Activated naive CD4-positive, alpha-beta T cell treated with anti-CD3 and anti-CD28 coated beads, Interleukin-2, amount 50 U/mL, for 72 hours (primary cell): ENCODE measurements around the gene MYH11. TPM values are rescaled to one million over a fixed set of nuclear protein-coding genes. Genes with fewer than 3 reads are reported as not detected.
"Not testable (repeated sequence)": the region's sequence is repeated elsewhere in the genome, so short reads cannot be mapped to it uniquely, and the experiment has no call there.

ENCODE experiments used
- ATAC-seq, 2 donors: fragments of 150-1000 bp; cut with Tn5 transposase; 2 replicates each; pipeline ENCODE4 v1.10.0; 2021; ENCODE audit warnings: mild to moderate bottlenecking in 2 of 2, moderate library complexity in 2 of 2
- DNase-seq, 2 donors: peaks; one replicate each; pipeline ENCODE4 v3.0.0; 2021 to 2022; ENCODE audit warnings: low spot score in 2 of 2
- H3K27ac Mint-ChIP-seq, 2 donors: one replicate each; pipeline ENCODE4 v1.8.0; 2022; ENCODE audit warnings: mild to moderate bottlenecking in 2 of 2, mixed read lengths in 2 of 2
- H3K36me3 Mint-ChIP-seq, 2 donors: one replicate each; pipeline ENCODE4 v1.8.0; 2022; ENCODE audit warnings: mixed read lengths in 2 of 2
- H3K9me3 Mint-ChIP-seq, 2 donors: one replicate each; pipeline ENCODE4 v1.8.0; 2022; ENCODE audit warnings: mixed read lengths in 2 of 2
- total RNA-seq, 2 donors: library from RNA; stranded (reverse); gene quantifications; one replicate each; pipeline ENCODE4 v1.2.3, GENCODE V29; 2022

The MYH11 gene
- total RNA-seq, 2 donors from 2014 or later: 0.07 TPM; not detected in 1

DNA sequence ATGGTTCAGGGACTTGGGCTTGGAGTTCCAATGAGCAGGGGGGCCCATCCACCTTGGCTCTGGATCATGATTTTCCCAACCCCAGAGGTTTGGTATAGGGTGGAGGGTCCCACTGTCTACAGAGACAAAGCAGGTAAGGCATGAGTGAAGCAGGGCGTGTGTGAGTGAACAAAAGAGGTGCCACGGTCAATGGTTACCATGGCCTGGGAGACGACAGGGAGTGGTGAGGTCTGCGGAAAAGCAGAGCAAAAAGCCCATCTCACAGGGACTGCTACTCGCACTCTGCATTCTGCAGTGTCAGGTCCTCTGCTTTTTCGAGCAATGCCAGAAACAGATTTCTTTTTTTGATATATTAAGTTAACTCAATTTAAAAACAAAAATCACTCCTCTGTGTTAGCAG lies 24.6 kb downstream of the MYH11 start:
- H3K27ac Mint-ChIP-seq: no peak overlapping the region

DNA sequence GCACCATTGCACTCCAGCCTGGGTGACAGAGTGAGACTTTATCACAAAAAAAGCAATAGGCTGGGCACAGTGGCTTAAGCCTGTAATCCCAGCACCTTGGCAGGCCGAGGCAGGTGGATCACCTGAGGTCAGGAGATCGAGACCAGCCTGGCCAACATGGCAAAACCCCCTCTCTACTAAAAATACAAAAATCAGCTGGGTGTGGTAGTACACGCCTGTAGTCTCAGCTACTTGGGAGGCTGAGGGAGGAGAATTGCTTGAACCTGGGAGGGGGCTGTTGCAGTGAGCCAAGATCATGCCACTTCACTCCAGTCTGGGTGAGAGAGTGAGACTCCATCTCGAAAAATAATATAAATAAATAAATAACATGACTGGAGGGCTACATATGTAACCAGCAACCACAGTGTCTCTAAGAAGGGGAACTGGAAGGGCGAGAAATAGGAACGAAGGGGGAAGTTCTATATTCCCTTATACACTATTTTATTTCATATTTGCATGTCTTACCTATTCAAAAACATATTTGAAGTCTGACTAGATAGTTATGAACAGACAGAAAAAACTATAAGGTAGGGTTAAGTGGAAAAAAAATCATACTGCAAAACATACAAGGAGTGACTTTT lies 25.9 kb downstream of the MYH11 start:
- Mint-ChIP-seq H3K27ac (no peak overlapping the region), H3K36me3 (no peaks in the 10 kb centered on the region), H3K9me3 (no peaks in the 10 kb centered on the region)
- ATAC-seq: no peak
- no peak for DNase-seq

More for the DNA sequence above, 24.6 kb downstream of the MYH11 start:
- DNase-seq: no peak
- Mint-ChIP-seq H3K9me3 (no peaks in the 10 kb centered on the region), H3K36me3 (no peaks in the 10 kb centered on the region)
- ATAC-seq: no peak

DNA sequence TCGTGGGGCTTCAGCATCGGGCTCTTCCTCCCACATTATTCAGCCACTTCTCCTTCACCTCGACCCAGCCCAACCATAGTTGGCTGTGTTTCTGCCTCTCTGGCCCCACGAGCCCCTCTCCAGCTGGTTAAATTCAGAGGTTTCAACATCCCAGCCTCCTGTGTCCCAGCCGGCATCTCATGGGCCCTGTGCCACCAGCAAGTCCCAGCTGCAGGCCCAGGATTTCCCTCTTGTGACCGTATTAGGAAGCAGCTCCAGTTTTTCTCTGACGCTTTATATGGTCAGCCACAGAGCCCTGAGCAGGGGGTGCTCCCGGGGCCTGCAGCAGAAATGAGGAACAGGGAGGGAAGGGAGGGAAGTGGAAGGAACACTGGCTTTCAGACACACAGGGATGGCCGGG lies 27.4 kb downstream of the MYH11 start:
- no peak overlapping the region for H3K27ac Mint-ChIP-seq
- no peaks in the 10 kb centered on the region for H3K36me3 Mint-ChIP-seq
- DNase-seq (peak in 1 of 2 donors; percentile 9), ATAC-seq (no peak)
- no peaks in the 10 kb centered on the region for H3K9me3 Mint-ChIP-seq

- ATAC-seq (no peak), DNase-seq (no peak)
- H3K9me3 Mint-ChIP-seq: no peaks in the 10 kb centered on the region
- H3K36me3 Mint-ChIP-seq: no peaks in the 10 kb centered on the region
- H3K27ac Mint-ChIP-seq: no peak overlapping the region
Observed at GRCh38 chr16:15827709-15828343, 29.0 kb downstream of the MYH11 start.

- ATAC-seq (no peak), DNase-seq (no peak)
- no peak overlapping the region for H3K27ac Mint-ChIP-seq
- H3K36me3 Mint-ChIP-seq: no peaks in the 10 kb centered on the region
- no peaks in the 10 kb centered on the region for H3K9me3 Mint-ChIP-seq
Observed at GRCh38 chr16:15827299-15827698, 29.5 kb downstream of the MYH11 start.

DNA sequence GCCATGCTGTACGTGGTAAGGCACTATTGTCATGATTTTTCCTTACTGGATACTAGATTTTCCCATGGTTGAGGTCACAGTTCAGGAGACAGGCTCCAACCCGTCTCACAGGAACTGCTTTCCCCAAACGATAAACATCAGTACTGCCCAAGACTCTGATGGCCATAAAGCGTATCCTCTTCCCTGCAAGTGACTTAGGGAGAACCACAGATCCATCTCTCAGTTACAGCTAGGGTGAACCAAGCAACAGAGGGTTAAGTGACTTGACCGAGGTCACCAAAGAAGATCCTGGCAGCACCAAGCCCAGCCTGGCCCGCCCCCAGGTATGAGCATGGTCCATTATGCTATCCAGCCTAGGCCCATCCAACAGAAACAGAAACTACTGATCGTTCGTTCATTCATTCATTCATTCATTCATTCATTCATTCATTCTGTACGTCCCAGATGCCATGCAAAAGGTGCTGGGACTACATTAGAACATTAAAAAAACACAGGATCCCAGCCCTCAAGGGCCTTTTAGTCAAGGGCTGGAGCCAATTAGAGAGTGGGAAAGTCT lies 31.0 kb downstream of the MYH11 start:
- no peak for DNase-seq
- H3K36me3 Mint-ChIP-seq: no peaks in the 10 kb centered on the region
- H3K27ac Mint-ChIP-seq: no peak overlapping the region
- no peak for ATAC-seq
- no peaks in the 10 kb centered on the region for H3K9me3 Mint-ChIP-seq

- DNase-seq (no peak), ATAC-seq (no peak)
- peaks cover 0 to under 1% of the 10 kb centered on the region in 2 donors for H3K9me3 Mint-ChIP-seq
- H3K27ac Mint-ChIP-seq: no peak overlapping the region
- H3K36me3 Mint-ChIP-seq: no peaks in the 10 kb centered on the region
Observed at GRCh38 chr16:15822957-15823356, 33.9 kb downstream of the MYH11 start.

DNA sequence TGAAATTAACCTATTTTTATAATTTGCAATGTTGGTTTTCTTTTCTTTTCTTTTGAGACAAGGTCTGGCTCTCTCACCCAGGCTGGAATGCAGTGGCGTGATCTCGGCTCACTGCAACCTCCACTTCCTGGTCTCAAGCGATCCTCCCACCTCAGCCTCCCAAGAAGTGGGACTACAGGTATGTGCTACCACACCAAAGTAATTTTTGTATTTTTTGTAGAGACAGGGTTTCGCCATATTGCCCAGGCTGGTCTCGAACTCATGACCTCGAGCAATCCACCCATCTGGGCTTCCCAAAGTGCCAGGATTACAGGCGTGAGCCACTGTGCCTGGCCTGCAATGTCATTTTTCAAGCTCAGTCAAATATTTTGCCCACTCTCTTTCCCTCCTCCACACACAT lies 36.0 kb downstream of the MYH11 start:
- Mint-ChIP-seq H3K36me3 (peaks cover 6 to 7% of the 10 kb centered on the region in 2 donors), H3K27ac (no peak overlapping the region), H3K9me3 (peaks cover 6 to 13% of the 10 kb centered on the region in 2 donors)
- no peak for DNase-seq
- no peak for ATAC-seq

DNA sequence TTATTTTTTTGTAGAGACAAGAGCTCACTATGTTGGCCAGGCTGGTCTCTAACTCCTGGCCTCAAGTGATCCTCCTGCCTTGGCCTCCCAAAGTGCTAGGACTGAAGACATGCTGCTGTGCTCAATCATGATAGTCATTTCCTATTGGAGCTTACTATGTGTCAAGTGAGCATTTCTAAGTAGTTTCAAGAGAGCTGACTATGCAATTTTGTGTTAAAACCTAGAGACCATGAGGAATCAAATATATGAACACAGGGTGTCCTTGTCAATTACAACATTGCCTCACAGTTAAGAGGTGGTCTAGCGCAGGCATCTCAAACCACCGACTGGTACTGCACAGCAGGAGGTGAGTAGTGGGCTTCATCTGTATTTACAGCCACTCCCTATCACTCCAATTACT lies 37.8 kb downstream of the MYH11 start:
- DNase-seq (no peak), ATAC-seq (no peak)
- peaks cover 10 to 15% of the 10 kb centered on the region in 2 donors for H3K9me3 Mint-ChIP-seq
- peaks cover 8 to 10% of the 10 kb centered on the region in 2 donors for H3K36me3 Mint-ChIP-seq
- no peak overlapping the region for H3K27ac Mint-ChIP-seq

- Mint-ChIP-seq H3K27ac (no peak overlapping the region), H3K9me3 (peaks cover 10 to 15% of the 10 kb centered on the region in 2 donors)
- no peak for ATAC-seq
Observed at GRCh38 chr16:15817446-15817845, 39.4 kb downstream of the MYH11 start.

DNA sequence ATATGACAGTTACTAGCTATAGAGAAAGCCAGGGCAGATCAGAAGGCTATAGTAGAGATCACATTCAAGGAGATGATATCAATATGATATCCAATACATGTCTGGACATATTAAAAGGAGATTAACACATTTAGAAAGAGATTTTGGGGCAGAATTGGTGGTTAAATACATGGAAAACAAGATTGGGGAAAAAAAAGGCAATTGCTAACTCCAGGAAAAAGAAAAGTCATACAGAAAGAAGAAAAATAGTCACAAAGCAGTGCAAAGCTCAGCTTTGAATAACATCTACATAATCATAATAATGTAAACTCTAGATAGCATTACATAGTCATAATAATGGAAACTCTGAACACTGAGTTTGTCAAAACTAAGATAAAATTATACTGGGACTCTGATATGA lies 40.6 kb downstream of the MYH11 start:
- no peak overlapping the region for H3K27ac Mint-ChIP-seq
- DNase-seq: no peak
- no peak for ATAC-seq
- H3K36me3 Mint-ChIP-seq: peaks cover 8 to 10% of the 10 kb centered on the region in 2 donors
- H3K9me3 Mint-ChIP-seq: peaks cover 10 to 15% of the 10 kb centered on the region in 2 donors

More at GRCh38 chr16:15817446-15817845, 39.4 kb downstream of the MYH11 start:
- no peak for DNase-seq
- peaks cover 8 to 10% of the 10 kb centered on the region in 2 donors for H3K36me3 Mint-ChIP-seq

DNA sequence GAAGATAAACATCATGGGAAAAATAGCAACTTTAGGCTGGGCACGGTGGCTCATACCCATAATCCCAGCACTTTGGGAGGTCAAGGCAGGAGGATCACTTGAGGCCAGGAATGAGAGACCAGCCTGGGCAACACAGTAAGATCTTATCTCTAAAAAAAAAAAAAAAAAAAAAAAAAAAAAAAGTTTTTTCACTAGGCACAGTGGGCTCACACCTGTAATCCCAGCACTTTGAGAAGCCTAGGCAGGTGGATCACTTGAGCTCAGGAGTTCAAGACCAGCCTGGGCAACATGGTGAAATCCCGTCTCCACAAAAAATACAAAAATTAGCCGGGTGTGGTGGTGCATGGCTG lies 44.5 kb downstream of the MYH11 start:
- not testable (repeated sequence) for ATAC-seq, DNase-seq, H3K27ac Mint-ChIP-seq
- Mint-ChIP-seq H3K9me3 (peaks cover 8 to 10% of the 10 kb centered on the region in 2 donors), H3K36me3 (peaks cover 8 to 10% of the 10 kb centered on the region in 2 donors)

DNA sequence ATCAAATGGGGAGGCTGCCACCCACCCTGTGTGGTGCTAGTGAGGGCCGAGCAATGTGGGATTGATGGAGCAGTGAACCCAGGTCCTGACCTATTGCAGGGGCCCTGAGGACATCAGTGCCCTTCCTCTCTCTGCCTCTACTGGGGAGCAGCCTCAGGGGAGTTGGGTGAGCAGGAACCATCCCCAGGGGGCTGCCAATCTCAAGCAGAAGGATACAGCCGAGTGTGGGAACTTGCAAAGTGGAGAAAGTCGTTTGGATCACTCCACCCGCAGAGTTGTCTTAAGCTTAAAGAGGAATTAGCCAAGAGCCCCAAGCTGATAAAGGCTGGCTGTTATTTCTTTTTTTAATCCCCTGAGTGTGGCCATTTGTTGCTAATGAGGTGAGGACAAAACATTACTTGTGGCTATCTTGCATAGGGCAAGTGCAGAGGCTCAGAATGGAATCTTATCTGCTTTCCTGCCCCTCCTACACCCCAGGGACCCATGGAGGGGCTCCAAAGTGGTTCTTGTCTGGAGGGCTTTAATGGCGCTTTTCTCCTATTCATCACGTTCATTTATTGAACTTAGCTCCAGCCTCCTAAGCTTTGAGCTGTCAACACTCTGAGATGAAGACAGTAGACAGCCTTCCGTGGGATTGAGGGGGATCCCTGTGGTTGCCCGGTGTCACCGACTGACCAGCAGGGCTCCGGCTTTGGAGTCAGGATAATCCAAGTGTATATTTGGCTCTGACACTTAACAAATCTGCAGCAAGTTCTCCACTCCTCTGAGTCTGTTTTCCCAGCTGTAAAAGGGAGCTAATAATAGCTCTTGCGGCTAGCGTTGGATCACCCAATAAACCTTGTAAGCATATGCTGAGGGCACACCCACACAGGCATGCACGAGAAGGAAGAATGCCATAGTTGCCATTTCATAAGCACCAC lies 45.1 kb downstream of the MYH11 start:
- H3K36me3 Mint-ChIP-seq: peaks cover 8 to 10% of the 10 kb centered on the region in 2 donors
- H3K9me3 Mint-ChIP-seq: peaks cover 8 to 10% of the 10 kb centered on the region in 2 donors
- H3K27ac Mint-ChIP-seq: no peak overlapping the region
- ATAC-seq (no peak), DNase-seq (no peak)

- ATAC-seq (no peak), DNase-seq (no peak)
- peaks cover 2 to 5% of the 10 kb centered on the region in 2 donors for H3K36me3 Mint-ChIP-seq
- no peak overlapping the region for H3K27ac Mint-ChIP-seq
- H3K9me3 Mint-ChIP-seq: peaks cover 3 to 5% of the 10 kb centered on the region in 2 donors
Observed at GRCh38 chr16:15810949-15811348, 45.9 kb downstream of the MYH11 start.

DNA sequence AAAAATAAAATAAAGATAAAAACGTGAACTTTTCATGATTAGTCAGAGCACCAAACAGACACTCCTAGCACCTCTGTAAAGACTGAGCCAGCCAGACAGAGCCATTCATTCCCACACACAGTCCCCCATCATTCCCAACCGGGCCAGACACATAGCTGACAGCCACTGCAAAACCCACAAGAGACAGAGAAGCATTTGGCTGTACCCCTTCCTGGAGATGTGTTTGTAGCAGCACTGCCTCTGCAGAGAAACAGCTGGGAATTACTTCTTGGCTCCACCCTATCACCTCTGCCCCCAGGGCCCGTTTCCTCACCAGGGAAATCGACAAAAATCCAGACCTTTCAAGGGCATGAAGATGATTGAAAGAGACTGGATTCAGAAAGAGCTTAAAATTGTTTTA lies 46.4 kb downstream of the MYH11 start:
- Mint-ChIP-seq H3K36me3 (no peaks in the 10 kb centered on the region), H3K27ac (no peak overlapping the region), H3K9me3 (no peaks in the 10 kb centered on the region)
- DNase-seq (no peak), ATAC-seq (no peak)

DNA sequence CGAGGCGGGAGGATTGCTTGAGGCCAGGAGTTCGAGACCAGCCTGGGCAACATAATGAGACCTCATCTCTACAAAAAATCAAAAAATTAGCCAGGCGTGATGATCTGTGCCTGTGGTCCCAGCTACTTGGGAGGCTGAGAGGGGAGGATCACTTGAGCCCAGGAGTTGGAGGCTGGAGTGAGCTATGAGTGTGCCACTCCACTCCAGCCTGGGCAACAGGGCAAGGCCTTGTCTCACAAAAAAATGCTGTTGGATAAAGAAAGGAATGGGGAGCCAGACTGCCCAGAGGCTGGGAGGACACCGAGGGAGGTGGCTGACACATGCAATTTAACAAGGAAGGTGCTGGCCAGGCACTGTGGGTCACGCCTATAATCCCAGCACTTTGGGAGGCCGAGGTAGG lies 47.5 kb downstream of the MYH11 start:
- H3K36me3 Mint-ChIP-seq, ATAC-seq, H3K9me3 Mint-ChIP-seq, DNase-seq, H3K27ac Mint-ChIP-seq: not testable (repeated sequence)

DNA sequence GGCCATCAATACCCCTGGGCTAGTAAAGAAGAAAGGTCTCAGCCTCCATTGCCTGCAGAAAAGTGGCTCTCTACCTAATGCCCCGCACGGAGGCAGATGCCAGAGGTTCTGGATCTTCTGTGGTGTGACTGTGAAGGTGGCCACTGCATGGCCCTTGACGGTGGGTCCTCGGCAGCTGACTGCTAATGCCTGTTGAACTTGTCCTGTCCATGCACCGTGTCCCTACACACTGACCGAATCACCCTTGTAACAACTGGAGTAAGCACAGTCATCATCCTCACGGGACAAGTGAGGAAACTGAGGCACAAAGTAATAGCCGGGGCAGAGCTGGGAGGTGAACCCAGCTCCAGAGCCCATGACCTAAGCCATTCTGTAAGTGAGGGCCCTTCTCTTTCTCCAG lies 48.8 kb downstream of the MYH11 start:
- DNase-seq (no peak), ATAC-seq (no peak)
- H3K27ac Mint-ChIP-seq: no peak overlapping the region
- H3K9me3 Mint-ChIP-seq: no peaks in the 10 kb centered on the region
- H3K36me3 Mint-ChIP-seq: no peaks in the 10 kb centered on the region
